K562 (cell line): ENCODE data around the gene RNF31. TPM values are rescaled to one million over a fixed set of nuclear protein-coding genes. Genes with fewer than 3 reads are reported as not detected.
A peak's percentile ranks its signal among the peaks of the same experiment; 100 is the strongest.

Source experiments
- CBX2 ChIP-seq: fragments of 200-600 bp; sonication (generic); IDR thresholded peaks from one replicate; pipeline ENCODE4 v1.6.1; 2012; ENCODE audit warnings: mild to moderate bottlenecking, low read length, inconsistent platforms; ENCODE audit not compliant: insufficient read depth, poor library complexity, severe bottlenecking
- CEBPB ChIP-seq: fragments of 450-650 bp; IDR thresholded peaks from 2 replicates; pipeline ENCODE4 v1.6.1; 2016; ENCODE audit warnings: missing genetic modification characterization, missing compliant biosample characterization
- DACH1 ChIP-seq: fragments of 450-650 bp; IDR thresholded peaks from 2 replicates; pipeline ENCODE4 v1.6.1; 2018; ENCODE audit not compliant: partially characterized antibody
- DMBX1 ChIP-seq: fragments of 250-450 bp; sonication (Bioruptor Pico); IDR thresholded peaks from 2 replicates; pipeline ENCODE4 v1.8.0; 2022; ENCODE audit warnings: inconsistent platforms, mild to moderate bottlenecking, moderate library complexity, borderline replicate concordance
- GTF2F1 ChIP-seq: IDR thresholded peaks from 2 replicates; pipeline ENCODE4 v1.6.1; 2011; ENCODE audit warnings: low read depth, low read length, improper control_type of control experiment
- NCOR1 ChIP-seq: fragments of 450-650 bp; IDR thresholded peaks from 2 replicates; pipeline ENCODE4 v1.6.1; 2016; ENCODE audit warnings: mild to moderate bottlenecking, moderate library complexity
- STAT5A ChIP-seq: IDR thresholded peaks from 2 replicates; pipeline ENCODE4 v1.6.1; 2012; ENCODE audit warnings: low read length, inconsistent platforms, borderline replicate concordance
- ZNF143 ChIP-seq: sonication (generic); formaldehyde crosslinking; IDR thresholded peaks from 2 replicates; pipeline ENCODE4 v1.9.0; 2022; ENCODE audit warnings: mild to moderate bottlenecking, missing genetic modification reagents
- ZNF586 ChIP-seq: fragments of 450-650 bp; formaldehyde crosslinking; conservative IDR thresholded peaks from 2 replicates; pipeline ENCODE4 v1.4.0; 2020; ENCODE audit warnings: mild to moderate bottlenecking, moderate library complexity
- ZNF766 ChIP-seq: fragments of 200-800 bp; sonication (Bioruptor generic); conservative IDR thresholded peaks from 2 replicates; pipeline ENCODE4 v1.6.1; 2016; ENCODE audit warnings: missing genetic modification characterization, missing compliant biosample characterization
- polyA plus RNA-seq, 8 experiments: library from polyadenylated mRNA; depleted of rRNA in 4 of 8; stranded (reverse) in 5 of 8; unstranded in 3 of 8; fragments of >200 nt; fragmentation: Nextera tagmentation in 2 of 8; fragmentation: Illumina TruSeq in 1 of 8; extraction: Ambion mirVana in 2 of 8; extraction: Trizol in 1 of 8; gene quantifications; 2 replicates each; pipeline versions ENCODE4 v1.2.1 to v1.2.3, GENCODE V29; 2011 to 2014; ENCODE audit warnings: inconsistent platforms in 1 of 8, missing spikeins in 1 of 8
- total RNA-seq, 7 experiments: library from RNA; depleted of rRNA in 6 of 7; stranded (reverse); fragments of >200 nt in 6 of 7; fragmentation: Illumina TruSeq in 2 of 7; extraction: Trizol in 2 of 7; gene quantifications; 2 replicates each; pipeline versions ENCODE4 v1.2.1 to v1.2.3, GENCODE V29; 2011 to 2021; ENCODE audit warnings: low replicate concordance in 1 of 7
- TF ChIP-seq, protein P1 (sequence below): fragments of 250-450 bp; sonication (Bioruptor Pico); IDR thresholded peaks from 2 replicates; pipeline ENCODE4 v1.8.0; 2021; ENCODE audit warnings: moderate library complexity, mild to moderate bottlenecking, inconsistent platforms
- TF ChIP-seq, protein P2 (sequence below): sonication (generic); formaldehyde crosslinking; IDR thresholded peaks from 2 replicates; pipeline ENCODE4 v1.8.1; 2023; ENCODE audit warnings: missing genetic modification reagents, mild to moderate bottlenecking, borderline replicate concordance
- TF ChIP-seq, protein P3 (sequence below): IDR thresholded peaks from 3 replicates; pipeline ENCODE4 v1.6.1; 2011; ENCODE audit warnings: borderline replicate concordance, mild to moderate bottlenecking; ENCODE audit not compliant: insufficient read length, insufficient read depth
- TF ChIP-seq, protein P4 (sequence below): sonication (generic); formaldehyde crosslinking; IDR thresholded peaks from 2 replicates; pipeline ENCODE4 v1.4.0; 2020; ENCODE audit warnings: mild to moderate bottlenecking, missing genetic modification reagents
- TF ChIP-seq, protein P5 (sequence below): fragments of 250-450 bp; sonication (Bioruptor Pico); IDR thresholded peaks from 2 replicates; pipeline ENCODE4 v1.4.0; 2020

Gene RNF31
- total and polyA plus RNA-seq, 9 of the 15 experiments (the other 6 are each of a cell fraction or from before 2014, with no cell fraction given) = 3.1 to 47.6 (median 19.1) TPM

DNA sequence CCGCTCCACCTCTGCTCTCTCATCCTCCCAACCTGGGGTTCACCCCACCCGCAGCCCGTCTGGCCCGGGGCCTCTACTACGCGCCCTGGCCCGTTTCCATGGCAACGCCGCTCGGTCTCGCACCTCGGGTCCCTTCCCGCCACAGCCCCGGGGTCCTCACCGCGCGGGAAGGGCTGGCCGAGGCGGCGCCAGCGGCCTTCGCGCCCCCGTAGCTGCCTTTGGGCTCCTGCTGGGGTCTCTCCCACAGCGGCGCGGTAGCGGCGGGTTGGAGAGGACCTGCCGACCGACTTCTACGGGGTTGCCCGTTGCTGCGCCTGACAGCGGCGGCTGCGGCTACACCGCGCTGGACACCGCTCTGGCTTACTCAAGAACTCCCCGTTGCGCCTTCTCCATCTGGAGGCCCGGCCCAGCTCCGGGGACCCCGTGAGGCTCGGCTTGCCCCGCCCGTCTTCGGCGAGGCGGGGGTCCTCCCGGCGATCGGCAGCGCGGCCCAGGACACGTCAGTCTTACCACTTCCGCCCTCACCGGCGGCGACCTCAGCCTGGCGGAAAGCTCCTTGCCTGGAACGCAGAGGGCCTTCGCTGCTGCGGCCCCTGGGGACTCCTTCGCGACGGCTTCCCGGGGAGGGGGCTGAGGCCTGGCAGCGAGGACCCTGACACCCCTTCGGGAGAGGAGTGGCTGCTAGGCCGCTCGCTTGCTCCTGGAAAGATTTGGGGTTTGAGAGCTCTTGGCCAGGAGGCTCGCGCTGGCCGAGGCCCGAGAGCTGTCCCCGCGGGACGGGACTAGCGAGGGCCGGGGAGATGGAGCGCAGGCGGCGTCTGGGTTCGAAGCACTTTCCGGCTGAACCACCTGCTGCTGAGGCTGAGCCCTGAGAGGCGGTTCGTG lies 48.1 kb downstream of the RNF31 start, which contains the start of gene TM9SF1 (continued):
- TF ChIP-seq, protein P1, sequence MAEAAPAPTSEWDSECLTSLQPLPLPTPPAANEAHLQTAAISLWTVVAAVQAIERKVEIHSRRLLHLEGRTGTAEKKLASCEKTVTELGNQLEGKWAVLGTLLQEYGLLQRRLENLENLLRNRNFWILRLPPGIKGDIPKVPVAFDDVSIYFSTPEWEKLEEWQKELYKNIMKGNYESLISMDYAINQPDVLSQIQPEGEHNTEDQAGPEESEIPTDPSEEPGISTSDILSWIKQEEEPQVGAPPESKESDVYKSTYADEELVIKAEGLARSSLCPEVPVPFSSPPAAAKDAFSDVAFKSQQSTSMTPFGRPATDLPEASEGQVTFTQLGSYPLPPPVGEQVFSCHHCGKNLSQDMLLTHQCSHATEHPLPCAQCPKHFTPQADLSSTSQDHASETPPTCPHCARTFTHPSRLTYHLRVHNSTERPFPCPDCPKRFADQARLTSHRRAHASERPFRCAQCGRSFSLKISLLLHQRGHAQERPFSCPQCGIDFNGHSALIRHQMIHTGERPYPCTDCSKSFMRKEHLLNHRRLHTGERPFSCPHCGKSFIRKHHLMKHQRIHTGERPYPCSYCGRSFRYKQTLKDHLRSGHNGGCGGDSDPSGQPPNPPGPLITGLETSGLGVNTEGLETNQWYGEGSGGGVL (CRISPR knock-in tag) = no peak
- TF ChIP-seq, protein P2, sequence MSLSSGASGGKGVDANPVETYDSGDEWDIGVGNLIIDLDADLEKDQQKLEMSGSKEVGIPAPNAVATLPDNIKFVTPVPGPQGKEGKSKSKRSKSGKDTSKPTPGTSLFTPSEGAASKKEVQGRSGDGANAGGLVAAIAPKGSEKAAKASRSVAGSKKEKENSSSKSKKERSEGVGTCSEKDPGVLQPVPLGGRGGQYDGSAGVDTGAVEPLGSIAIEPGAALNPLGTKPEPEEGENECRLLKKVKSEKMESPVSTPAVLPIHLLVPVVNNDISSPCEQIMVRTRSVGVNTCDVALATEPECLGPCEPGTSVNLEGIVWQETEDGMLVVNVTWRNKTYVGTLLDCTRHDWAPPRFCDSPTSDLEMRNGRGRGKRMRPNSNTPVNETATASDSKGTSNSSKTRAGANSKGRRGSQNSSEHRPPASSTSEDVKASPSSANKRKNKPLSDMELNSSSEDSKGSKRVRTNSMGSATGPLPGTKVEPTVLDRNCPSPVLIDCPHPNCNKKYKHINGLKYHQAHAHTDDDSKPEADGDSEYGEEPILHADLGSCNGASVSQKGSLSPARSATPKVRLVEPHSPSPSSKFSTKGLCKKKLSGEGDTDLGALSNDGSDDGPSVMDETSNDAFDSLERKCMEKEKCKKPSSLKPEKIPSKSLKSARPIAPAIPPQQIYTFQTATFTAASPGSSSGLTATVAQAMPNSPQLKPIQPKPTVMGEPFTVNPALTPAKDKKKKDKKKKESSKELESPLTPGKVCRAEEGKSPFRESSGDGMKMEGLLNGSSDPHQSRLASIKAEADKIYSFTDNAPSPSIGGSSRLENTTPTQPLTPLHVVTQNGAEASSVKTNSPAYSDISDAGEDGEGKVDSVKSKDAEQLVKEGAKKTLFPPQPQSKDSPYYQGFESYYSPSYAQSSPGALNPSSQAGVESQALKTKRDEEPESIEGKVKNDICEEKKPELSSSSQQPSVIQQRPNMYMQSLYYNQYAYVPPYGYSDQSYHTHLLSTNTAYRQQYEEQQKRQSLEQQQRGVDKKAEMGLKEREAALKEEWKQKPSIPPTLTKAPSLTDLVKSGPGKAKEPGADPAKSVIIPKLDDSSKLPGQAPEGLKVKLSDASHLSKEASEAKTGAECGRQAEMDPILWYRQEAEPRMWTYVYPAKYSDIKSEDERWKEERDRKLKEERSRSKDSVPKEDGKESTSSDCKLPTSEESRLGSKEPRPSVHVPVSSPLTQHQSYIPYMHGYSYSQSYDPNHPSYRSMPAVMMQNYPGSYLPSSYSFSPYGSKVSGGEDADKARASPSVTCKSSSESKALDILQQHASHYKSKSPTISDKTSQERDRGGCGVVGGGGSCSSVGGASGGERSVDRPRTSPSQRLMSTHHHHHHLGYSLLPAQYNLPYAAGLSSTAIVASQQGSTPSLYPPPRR (CRISPR knock-in tag) = no peak
- no peak for TF ChIP-seq ZNF586 (CRISPR knock-in tag)
- TF ChIP-seq, protein P3, sequence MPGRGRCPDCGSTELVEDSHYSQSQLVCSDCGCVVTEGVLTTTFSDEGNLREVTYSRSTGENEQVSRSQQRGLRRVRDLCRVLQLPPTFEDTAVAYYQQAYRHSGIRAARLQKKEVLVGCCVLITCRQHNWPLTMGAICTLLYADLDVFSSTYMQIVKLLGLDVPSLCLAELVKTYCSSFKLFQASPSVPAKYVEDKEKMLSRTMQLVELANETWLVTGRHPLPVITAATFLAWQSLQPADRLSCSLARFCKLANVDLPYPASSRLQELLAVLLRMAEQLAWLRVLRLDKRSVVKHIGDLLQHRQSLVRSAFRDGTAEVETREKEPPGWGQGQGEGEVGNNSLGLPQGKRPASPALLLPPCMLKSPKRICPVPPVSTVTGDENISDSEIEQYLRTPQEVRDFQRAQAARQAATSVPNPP = no peak
- TF ChIP-seq NCOR1 = no peak
- TF ChIP-seq CEBPB (tag) = no peak
- TF ChIP-seq, protein P4, sequence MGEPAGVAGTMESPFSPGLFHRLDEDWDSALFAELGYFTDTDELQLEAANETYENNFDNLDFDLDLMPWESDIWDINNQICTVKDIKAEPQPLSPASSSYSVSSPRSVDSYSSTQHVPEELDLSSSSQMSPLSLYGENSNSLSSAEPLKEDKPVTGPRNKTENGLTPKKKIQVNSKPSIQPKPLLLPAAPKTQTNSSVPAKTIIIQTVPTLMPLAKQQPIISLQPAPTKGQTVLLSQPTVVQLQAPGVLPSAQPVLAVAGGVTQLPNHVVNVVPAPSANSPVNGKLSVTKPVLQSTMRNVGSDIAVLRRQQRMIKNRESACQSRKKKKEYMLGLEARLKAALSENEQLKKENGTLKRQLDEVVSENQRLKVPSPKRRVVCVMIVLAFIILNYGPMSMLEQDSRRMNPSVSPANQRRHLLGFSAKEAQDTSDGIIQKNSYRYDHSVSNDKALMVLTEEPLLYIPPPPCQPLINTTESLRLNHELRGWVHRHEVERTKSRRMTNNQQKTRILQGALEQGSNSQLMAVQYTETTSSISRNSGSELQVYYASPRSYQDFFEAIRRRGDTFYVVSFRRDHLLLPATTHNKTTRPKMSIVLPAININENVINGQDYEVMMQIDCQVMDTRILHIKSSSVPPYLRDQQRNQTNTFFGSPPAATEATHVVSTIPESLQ (CRISPR knock-in tag) = peak; percentile 40; the same call in 1 of the 2 replicates
- TF ChIP-seq DACH1 = peak; percentile 86
- TF ChIP-seq STAT5A = no peak
- TF ChIP-seq, protein P5, sequence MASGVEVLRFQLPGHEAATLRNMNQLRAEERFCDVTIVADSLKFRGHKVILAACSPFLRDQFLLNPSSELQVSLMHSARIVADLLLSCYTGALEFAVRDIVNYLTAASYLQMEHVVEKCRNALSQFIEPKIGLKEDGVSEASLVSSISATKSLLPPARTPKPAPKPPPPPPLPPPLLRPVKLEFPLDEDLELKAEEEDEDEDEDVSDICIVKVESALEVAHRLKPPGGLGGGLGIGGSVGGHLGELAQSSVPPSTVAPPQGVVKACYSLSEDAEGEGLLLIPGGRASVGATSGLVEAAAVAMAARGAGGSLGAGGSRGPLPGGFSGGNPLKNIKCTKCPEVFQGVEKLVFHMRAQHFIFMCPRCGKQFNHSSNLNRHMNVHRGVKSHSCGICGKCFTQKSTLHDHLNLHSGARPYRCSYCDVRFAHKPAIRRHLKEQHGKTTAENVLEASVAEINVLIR (CRISPR knock-in tag) = peak; percentile 87
- no peak for TF ChIP-seq ZNF143 (CRISPR knock-in tag)
- no peak for TF ChIP-seq ZNF766
- 0 out of 2 replicates have a peak, but pooled peaks have one; percentile 52 for TF ChIP-seq DMBX1 (CRISPR knock-in tag)
- TF ChIP-seq GTF2F1 = no peak
- TF ChIP-seq CBX2 = no peak
